HepG2 (cell line): ENCODE data around the gene IL1RAPL2.

ENCODE experiments used
- GATA4 ChIP-seq: sonication (generic); IDR thresholded peaks from 2 replicates; pipeline ENCODE4 v1.6.1; 2016; ENCODE audit warnings: antibody characterized with exemption, low read depth, borderline replicate concordance
- HNRNPLL ChIP-seq: fragments of 200-400 bp; formaldehyde crosslinking; IDR thresholded peaks from 2 replicates; pipeline ENCODE4 v1.6.1; 2017; ENCODE audit warnings: mild to moderate bottlenecking, low read depth, low read length; ENCODE audit not compliant: poor library complexity, severe bottlenecking
- MAFF ChIP-seq: IDR thresholded peaks from 2 replicates; pipeline ENCODE4 v1.6.1; 2011; ENCODE audit warnings: low read depth, low read length, improper control_type of control experiment
- PHB2 ChIP-seq: fragments of 450-650 bp; IDR thresholded peaks from 2 replicates; pipeline ENCODE4 v1.6.1; 2018; ENCODE audit not compliant: partially characterized antibody
- POLR2G ChIP-seq: fragments of 200-400 bp; formaldehyde crosslinking; IDR thresholded peaks from 2 replicates; pipeline ENCODE4 v1.6.1; 2018; ENCODE audit warnings: mild to moderate bottlenecking, low read depth, low read length, moderate library complexity
- SSRP1 ChIP-seq: IDR thresholded peaks from 2 replicates; pipeline ENCODE4 v1.6.1; 2016; ENCODE audit warnings: control low read depth
- YEATS2 ChIP-seq: sonication (generic); formaldehyde crosslinking; IDR thresholded peaks from 2 replicates; pipeline ENCODE4 v1.4.0; 2020; ENCODE audit warnings: missing genetic modification reagents, borderline replicate concordance
- ZNF224 ChIP-seq: sonication (generic); formaldehyde crosslinking; IDR thresholded peaks from 2 replicates; pipeline ENCODE4 v1.5.0; 2020; ENCODE audit warnings: mild to moderate bottlenecking, missing genetic modification reagents
- ZNF296 ChIP-seq: sonication (generic); formaldehyde crosslinking; conservative IDR thresholded peaks from 2 replicates; pipeline ENCODE4 v1.5.0; 2020; ENCODE audit warnings: mild to moderate bottlenecking, missing genetic modification reagents
- ZNF335 ChIP-seq: sonication (generic); formaldehyde crosslinking; IDR thresholded peaks from 2 replicates; pipeline ENCODE4 v1.4.0; 2020; ENCODE audit warnings: missing genetic modification reagents
- ZNF589 ChIP-seq: sonication (generic); formaldehyde crosslinking; conservative IDR thresholded peaks from 2 replicates; pipeline ENCODE4 v1.8.0; 2022; ENCODE audit warnings: mild to moderate bottlenecking, moderate library complexity, missing genetic modification reagents
- TF ChIP-seq, protein P1 (sequence below): sonication (generic); formaldehyde crosslinking; IDR thresholded peaks from 2 replicates; pipeline ENCODE4 v1.8.1; 2022; ENCODE audit warnings: mild to moderate bottlenecking, missing genetic modification reagents

DNA sequence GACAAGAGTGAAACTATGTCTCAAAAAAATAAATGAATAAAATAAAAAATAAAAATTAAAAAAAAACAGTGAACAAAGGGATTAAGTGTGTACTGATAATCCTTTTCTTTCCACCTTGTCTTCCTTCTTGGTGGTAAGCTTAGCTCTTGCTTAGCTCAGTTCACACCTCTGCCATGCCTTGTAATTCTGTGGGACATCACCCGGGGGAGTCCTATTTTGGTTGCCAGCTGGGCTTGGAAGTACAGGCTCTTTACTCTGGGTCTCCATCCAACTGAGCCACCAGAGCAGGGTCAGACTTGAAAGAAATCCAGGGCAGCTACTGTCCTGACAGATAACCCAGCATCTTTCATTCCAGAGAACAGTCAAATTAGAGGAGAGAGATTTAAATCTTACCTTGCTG is 858.7 kb downstream of the IL1RAPL2 start:
- TF ChIP-seq POLR2G (no peak), YEATS2 (CRISPR knock-in tag) (no peak), HNRNPLL (no peak), MAFF (no peak), SSRP1 (CRISPR knock-in tag) (no peak), PHB2 (no peak), ZNF589 (CRISPR knock-in tag) (no peak), ZNF224 (CRISPR knock-in tag) (no peak), ZNF296 (no peak), GATA4 (no peak), ZNF335 (CRISPR knock-in tag) (no peak)
- TF ChIP-seq, protein P1, sequence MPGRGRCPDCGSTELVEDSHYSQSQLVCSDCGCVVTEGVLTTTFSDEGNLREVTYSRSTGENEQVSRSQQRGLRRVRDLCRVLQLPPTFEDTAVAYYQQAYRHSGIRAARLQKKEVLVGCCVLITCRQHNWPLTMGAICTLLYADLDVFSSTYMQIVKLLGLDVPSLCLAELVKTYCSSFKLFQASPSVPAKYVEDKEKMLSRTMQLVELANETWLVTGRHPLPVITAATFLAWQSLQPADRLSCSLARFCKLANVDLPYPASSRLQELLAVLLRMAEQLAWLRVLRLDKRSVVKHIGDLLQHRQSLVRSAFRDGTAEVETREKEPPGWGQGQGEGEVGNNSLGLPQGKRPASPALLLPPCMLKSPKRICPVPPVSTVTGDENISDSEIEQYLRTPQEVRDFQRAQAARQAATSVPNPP (CRISPR knock-in tag) = no peak
